COR-L47 (cell line): ENCODE results near the gene TBC1D8.

Source experiments
- DNase-seq: peaks from one replicate; lab custom pipeline; 2025; lab: John Stamatoyannopoulos, UW

Gene TBC1D8

GRCh38 chr2:101026923-101027469 lies 124.2 kb downstream of the TBC1D8 start:
- DNase-seq = no peak

GRCh38 chr2:101026253-101026701 lies 124.9 kb downstream of the TBC1D8 start:
- DNase-seq = no peak

GRCh38 chr2:101025561-101025960 lies 125.6 kb downstream of the TBC1D8 start:
- no peak for DNase-seq

- no peak for DNase-seq
Measured at GRCh38 chr2:101023327-101024107, 127.7 kb downstream of the TBC1D8 start.

- no peak for DNase-seq
Measured at GRCh38 chr2:101022221-101022620, 129.0 kb downstream of the TBC1D8 start.

- no peak for DNase-seq
Measured at GRCh38 chr2:101018934-101019333, 132.2 kb downstream of the TBC1D8 start.

- DNase-seq = no peak
Measured at GRCh38 chr2:101017371-101017770, 133.8 kb downstream of the TBC1D8 start.

GRCh38 chr2:101014264-101014857 lies 136.8 kb downstream of the TBC1D8 start:
- DNase-seq = no peak

GRCh38 chr2:101012706-101013181 lies 138.4 kb downstream of the TBC1D8 start:
- DNase-seq = peak; percentile 9

GRCh38 chr2:101012054-101012705 lies 139.0 kb downstream of the TBC1D8 start:
- DNase-seq = no peak

GRCh38 chr2:101011152-101011551 lies 140.0 kb downstream of the TBC1D8 start:
- no peak for DNase-seq

- DNase-seq = no peak
Measured at GRCh38 chr2:101007415-101008345, 143.5 kb downstream of the TBC1D8 start.

GRCh38 chr2:101006065-101006715 lies 145.0 kb downstream of the TBC1D8 start:
- DNase-seq = no peak

GRCh38 chr2:101004620-101005325 lies 146.4 kb downstream of the TBC1D8 start:
- DNase-seq = no peak

GRCh38 chr2:101003278-101003775 lies 147.9 kb downstream of the TBC1D8 start:
- no peak for DNase-seq

GRCh38 chr2:101002562-101003277 lies 148.5 kb downstream of the TBC1D8 start:
- DNase-seq = no peak

- peak; percentile 94 for DNase-seq
Measured at GRCh38 chr2:101001691-101002561, 149.3 kb downstream of the TBC1D8 start, which contains the start of gene RPL31. Gene RPL31 (plus strand): TSS chr2:101002289. CDS start chr2:101002702, 413 bp downstream.

- no peak for DNase-seq
Measured at GRCh38 chr2:100999995-101000394, 151.2 kb downstream of the TBC1D8 start.
